AG09309 (cell line): ENCODE data around the gene ARL8B.

Experiments
- DNase-seq: peaks from one replicate; pipeline ENCODE4 v3.0.0-alpha.2; 2010; ENCODE audit warnings: low read depth
- H3K4me3 ChIP-seq: 2 replicates; pipeline ENCODE4 v1.5.1; 2011; ENCODE audit warnings: mild to moderate bottlenecking, low read depth, low read length, moderate library complexity; ENCODE audit not compliant: control insufficient read depth
- CTCF ChIP-seq: IDR thresholded peaks from 2 replicates; pipeline ENCODE4 v1.5.1; 2011; ENCODE audit warnings: mild to moderate bottlenecking, low read depth, low read length, inconsistent platforms; ENCODE audit not compliant: insufficient read depth, control insufficient read depth; ENCODE audit errors: missing control alignments

ARL8B gene

GRCh38 chr3:5160321-5160720 is 38.2 kb downstream of the ARL8B start:
- TF ChIP-seq CTCF: no peak

GRCh38 chr3:5160940-5161858 is 39.1 kb downstream of the ARL8B start:
- no peak for DNase-seq
- no peak overlapping the region for H3K4me3 ChIP-seq
- no peak for TF ChIP-seq CTCF

More at GRCh38 chr3:5160321-5160720, 38.2 kb downstream of the ARL8B start:
- H3K4me3 ChIP-seq: no peak overlapping the region
- DNase-seq: no peak

GRCh38 chr3:5162102-5162501 is 40.0 kb downstream of the ARL8B start:
- DNase-seq: no peak

GRCh38 chr3:5165698-5166097 is 43.6 kb downstream of the ARL8B start:
- no peak for TF ChIP-seq CTCF
- H3K4me3 ChIP-seq: no peak overlapping the region
- no peak for DNase-seq

More at GRCh38 chr3:5162102-5162501, 40.0 kb downstream of the ARL8B start:
- H3K4me3 ChIP-seq: no peak overlapping the region
- no peak for TF ChIP-seq CTCF

- TF ChIP-seq CTCF: no peak
- no peak overlapping the region for H3K4me3 ChIP-seq
These were observed 44.8 kb downstream of the ARL8B start for GRCh38 chr3:5166846-5167245.

GRCh38 chr3:5168110-5168509 is 46.0 kb downstream of the ARL8B start:
- no peak for DNase-seq
- H3K4me3 ChIP-seq: no peak overlapping the region
- TF ChIP-seq CTCF: no peak

More at GRCh38 chr3:5166846-5167245, 44.8 kb downstream of the ARL8B start:
- no peak for DNase-seq
